HepG2 (cell line): ENCODE data around the gene CCDC191. TPM values are rescaled to one million over a fixed set of nuclear protein-coding genes. Genes with fewer than 3 reads are reported as not detected.

ENCODE experiments used
- ATAC-seq: fragments of 200-7000 bp; cut with Tn5 transposase; 3 replicates; pipeline ENCODE4 v1.9.1; 2020; ENCODE audit warnings: mild to moderate bottlenecking, moderate library complexity
- BruUV-seq: library from RNA; stranded (reverse); fragments of 400-500 nt; replicated peaks from 2 replicates; lab custom pipeline; 2021; lab: Mats Ljungman, UMichigan
- CTCF ChIA-PET: fragments of 300-600 bp; formaldehyde crosslinking; extraction: SDS; loops from one replicate; lab custom pipeline; 2021; ENCODE audit warnings: low total read pairs, inconsistent platforms, low intra/inter-chr PET ratio; lab: Yijun Ruan, JAX
- POLR2A ChIA-PET: fragments of 350-600 bp; sonication (Branson Sonifier 250); formaldehyde crosslinking; loops from one replicate; lab custom pipeline; 2020; ENCODE audit warnings: antibody characterized with exemption, inconsistent platforms; lab: Yijun Ruan, JAX
- DNase-seq: peaks from one replicate; pipeline ENCODE4 v3.0.0-alpha.2; 2015; ENCODE audit warnings: low spot score
- FAIRE-seq: peaks from 3 replicates; lab custom pipeline; 2011; peaks lifted over from hg19 to GRCh38; lab: Jason Lieb, UNC
- H2AFZ ChIP-seq: one replicate; pipeline ENCODE4 v1.6.1; 2011; ENCODE audit warnings: low read length, inconsistent platforms
- H3K27ac ChIP-seq: fragments of 300-600 bp; 3 replicates; pipeline ENCODE4 v1.8.0; 2011; ENCODE audit warnings: mixed run types, mild to moderate bottlenecking, mixed read lengths, low read length, inconsistent platforms; ENCODE audit not compliant: insufficient read depth; ENCODE audit errors: extremely low read length
- H3K27me3 ChIP-seq, 2 experiments: fragments of 200-600 bp in 1 of 2; 2 replicates in 1 of 2; 3 replicates in 1 of 2; pipeline versions ENCODE4 v1.6.0 to v1.8.0; 2011; ENCODE audit warnings: low read length in 2 of 2, mild to moderate bottlenecking in 2 of 2, moderate library complexity in 2 of 2, inconsistent platforms in 1 of 2; ENCODE audit not compliant: insufficient read depth in 2 of 2, control insufficient read depth in 1 of 2
- H3K36me3 ChIP-seq, 2 experiments: fragments of 200-600 bp in 1 of 2; replicated peaks in 1 of 2; 2 replicates in 1 of 2; 3 replicates in 1 of 2; pipeline versions ENCODE4 v1.5.1 to v1.8.0; 2011; ENCODE audit warnings: low read length in 2 of 2, inconsistent platforms in 1 of 2; ENCODE audit not compliant: insufficient read depth in 2 of 2, control insufficient read depth in 1 of 2
- H3K4me1 ChIP-seq: 2 replicates; pipeline ENCODE4 v1.5.1; 2012; ENCODE audit warnings: low read length, inconsistent platforms; ENCODE audit not compliant: insufficient read depth
- H3K4me2 ChIP-seq: 2 replicates; pipeline ENCODE4 v1.6.0; 2011; ENCODE audit warnings: low read depth, low read length, inconsistent platforms
- H3K4me3 ChIP-seq, 3 experiments: fragments of 200-600 bp in 1 of 3; sonication (generic), shearing (Covaris generic) in 1 of 3; replicated peaks in 1 of 3; 2 replicates each; pipeline ENCODE4 v1.5.1; 2011 to 2016; ENCODE audit warnings: low read length in 3 of 3, inconsistent platforms in 2 of 3, low read depth in 2 of 3, mild to moderate bottlenecking in 2 of 3, control low read depth in 1 of 3, mixed read lengths in 1 of 3; ENCODE audit not compliant: insufficient read depth in 1 of 3
- H3K79me2 ChIP-seq: one replicate; pipeline ENCODE4 v1.6.1; 2011; ENCODE audit warnings: low read length, inconsistent platforms; ENCODE audit not compliant: insufficient read depth
- H3K9ac ChIP-seq: 2 replicates; pipeline ENCODE4 v1.6.0; 2011; ENCODE audit warnings: mild to moderate bottlenecking, low read depth, low read length, inconsistent platforms; ENCODE audit not compliant: insufficient read depth
- H3K9me3 ChIP-seq: 2 replicates; pipeline ENCODE4 v1.5.1; 2012; ENCODE audit warnings: mild to moderate bottlenecking, low read length
- H4K20me1 ChIP-seq: 2 replicates; pipeline ENCODE4 v1.6.0; 2011; ENCODE audit warnings: inconsistent platforms, mild to moderate bottlenecking, low read length, moderate library complexity; ENCODE audit not compliant: insufficient read depth
- GABPA ChIP-seq, 2 experiments: IDR thresholded peaks; 2 replicates each; pipeline ENCODE4 v1.6.1; 2011 to 2016; ENCODE audit warnings: low read depth in 2 of 2, low read length in 1 of 2, missing biosample characterization in 1 of 2, missing genetic modification characterization in 1 of 2
- REPIN1 ChIP-seq: sonication (generic); formaldehyde crosslinking; IDR thresholded peaks from 2 replicates; pipeline ENCODE4 v1.8.0; 2022; ENCODE audit warnings: missing genetic modification reagents, low read depth, mild to moderate bottlenecking, borderline replicate concordance
- SPEN ChIP-seq: sonication (generic); formaldehyde crosslinking; IDR thresholded peaks from 2 replicates; pipeline ENCODE4 v1.5.1; 2020; ENCODE audit warnings: low read depth, mild to moderate bottlenecking, missing genetic modification reagents
- SRSF9 ChIP-seq: fragments of 200-400 bp; formaldehyde crosslinking; IDR thresholded peaks from 2 replicates; pipeline ENCODE4 v1.6.1; 2018; ENCODE audit warnings: borderline replicate concordance, mild to moderate bottlenecking, low read depth, low read length; ENCODE audit not compliant: insufficient read depth, poor library complexity, severe bottlenecking
- WGBS: methylation state at CpG from one replicate; pipeline ENCODE4 v1.1.6; 2017; ENCODE audit warnings: low lambda C conversion rate; 5-methylcytosine and 5-hydroxymethylcytosine counted together
- in situ Hi-C: cut with HindIII; loops from 2 replicates; pipeline ENCODE4 v1.10.0; 2017; ENCODE audit warnings: low pct_unique_long_range_greater_than_20kb; ENCODE audit not compliant: extremely low pct_ligation_motif_present
- intact Hi-C: fragments of 100-400 bp; cut with micrococcal nuclease; formaldehyde crosslinking; loops from one replicate; pipeline ENCODE4 v1.10.0; 2022; ENCODE audit not compliant: unreplicated experiment
- polyA plus RNA-seq, 8 experiments: library from polyadenylated mRNA; depleted of rRNA in 3 of 8; stranded (reverse) in 7 of 8; unstranded in 1 of 8; fragments of >200 nt; fragmentation: Illumina TruSeq in 4 of 8; extraction: Trizol in 4 of 8; gene quantifications; 2 replicates each; pipeline versions ENCODE4 v1.2.1 to v1.2.3, GENCODE V29; 2011 to 2016; ENCODE audit warnings: low read depth in 4 of 8, missing spikeins in 1 of 8, mixed read lengths in 1 of 8; ENCODE audit not compliant: insufficient read depth in 1 of 8
- total RNA-seq, 5 experiments: library from RNA; depleted of rRNA; stranded (reverse); fragments of >200 nt; fragmentation: Illumina TruSeq; extraction: Trizol; gene quantifications; 2 replicates each; pipeline ENCODE4 v1.2.3, GENCODE V29; 2016; ENCODE audit warnings: low read depth in 1 of 5
- TF ChIP-seq, protein P1 (sequence below): sonication (generic); formaldehyde crosslinking; IDR thresholded peaks from 2 replicates; pipeline ENCODE4 v1.4.0; 2020; ENCODE audit warnings: missing genetic modification reagents
- TF ChIP-seq, protein P2 (sequence below): sonication (generic); formaldehyde crosslinking; IDR thresholded peaks from 2 replicates; pipeline ENCODE4 v1.4.0; 2020; ENCODE audit warnings: missing genetic modification reagents
- TF ChIP-seq, protein P3 (sequence below): sonication (generic); formaldehyde crosslinking; IDR thresholded peaks from 2 replicates; pipeline ENCODE4 v1.4.0; 2020; ENCODE audit warnings: missing genetic modification reagents
- TF ChIP-seq, protein P4 (sequence below): fragments of 450-650 bp; IDR thresholded peaks from 2 replicates; pipeline ENCODE4 v1.6.1; 2017

CCDC191 gene
- total and polyA plus RNA-seq, 2 of the 13 experiments (the other 11 are each of a cell fraction or from before 2014, with no cell fraction given) = 0.91 to 1.4 TPM

DNA sequence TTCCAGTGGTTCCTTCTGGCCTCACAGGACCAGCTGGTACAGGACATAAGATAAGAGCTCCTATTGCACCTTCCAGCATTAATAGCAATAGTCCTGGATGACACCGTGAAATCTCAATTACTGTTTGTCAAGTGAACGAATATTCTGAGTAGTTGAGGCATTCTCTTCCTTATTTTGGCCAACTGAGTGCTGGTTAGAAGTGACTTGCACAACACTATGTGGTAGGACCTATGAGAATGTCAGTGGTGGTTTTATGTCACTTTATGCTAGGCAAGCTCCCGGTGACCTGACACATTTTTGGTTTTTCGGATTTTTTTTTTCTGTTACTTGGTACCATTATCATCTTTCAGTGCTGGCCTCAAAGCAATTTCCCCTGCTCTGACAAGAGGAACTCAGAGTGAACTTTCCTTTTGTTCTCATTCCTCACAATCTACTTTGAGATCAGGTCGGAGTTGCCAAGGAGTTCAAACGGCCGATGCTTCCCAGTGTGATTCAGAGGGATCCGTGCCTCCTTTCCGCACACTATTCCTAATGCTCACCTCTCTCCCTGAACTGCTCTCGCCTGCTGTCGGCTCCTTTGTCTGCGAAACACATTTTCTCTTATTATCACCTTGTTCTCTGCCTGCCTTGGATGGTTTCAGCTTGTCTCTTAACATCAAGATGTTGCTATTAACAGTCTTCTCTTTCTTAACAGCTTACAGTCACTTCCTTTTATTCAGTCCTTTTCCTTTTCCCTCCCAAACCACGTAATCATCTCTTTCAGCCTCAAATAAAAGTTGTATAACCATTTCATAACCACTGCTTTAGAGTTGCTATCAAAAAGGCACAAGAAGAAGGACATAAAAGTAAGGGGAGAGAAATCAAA lies 36.1 kb upstream of the CCDC191 start:
- ATAC-seq (no peak), DNase-seq (no peak)

DNA sequence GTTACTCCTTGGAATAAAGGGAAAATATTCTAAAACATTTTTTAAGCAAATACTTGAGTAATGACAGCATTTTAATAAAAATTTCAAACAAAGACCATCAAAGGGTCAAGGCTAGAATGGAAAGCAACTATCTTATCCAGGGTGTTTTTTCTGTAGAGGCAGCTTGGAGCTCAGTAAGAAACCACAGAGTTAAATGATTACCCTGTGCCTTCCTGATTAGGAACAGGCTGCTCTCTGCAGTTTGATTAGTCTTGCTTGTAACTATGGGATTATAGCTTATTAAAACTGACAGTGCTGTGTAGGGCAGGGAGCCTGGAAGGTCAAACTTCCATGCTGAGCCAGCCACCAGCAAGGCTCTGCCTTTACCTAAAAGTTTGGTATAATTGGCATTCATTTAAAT lies 33.3 kb upstream of the CCDC191 start:
- FAIRE-seq = no peak
- no peak overlapping the region for H3K4me3 ChIP-seq
- no TSS peak for BruUV-seq
- H3K9ac ChIP-seq = no peak overlapping the region
- in situ Hi-C loops = no loop called here
- POLR2A ChIA-PET = no interaction called here
- H3K36me3 ChIP-seq = peaks cover 4 to 20% of the 10 kb centered on the region in 2 experiments; a peak in 4 of 5 replicates
- peaks cover 0 to 17% of the 10 kb centered on the region in 2 experiments; a peak in 3 of 5 replicates for H3K27me3 ChIP-seq
- CTCF ChIA-PET = no interaction called here
- H4K20me1 ChIP-seq = no peaks in the 10 kb centered on the region
- TF ChIP-seq GABPA (IDR thresholded peaks at IDR 0.05; ENCODE audit: low read depth, low read length) (no peak), GABPA (CRISPR knock-in tag; IDR thresholded peaks at IDR 0.05; ENCODE audit: low read depth) (no peak), SRSF9 (no peak), REPIN1 (CRISPR knock-in tag) (no peak)
- TF ChIP-seq, protein P1, sequence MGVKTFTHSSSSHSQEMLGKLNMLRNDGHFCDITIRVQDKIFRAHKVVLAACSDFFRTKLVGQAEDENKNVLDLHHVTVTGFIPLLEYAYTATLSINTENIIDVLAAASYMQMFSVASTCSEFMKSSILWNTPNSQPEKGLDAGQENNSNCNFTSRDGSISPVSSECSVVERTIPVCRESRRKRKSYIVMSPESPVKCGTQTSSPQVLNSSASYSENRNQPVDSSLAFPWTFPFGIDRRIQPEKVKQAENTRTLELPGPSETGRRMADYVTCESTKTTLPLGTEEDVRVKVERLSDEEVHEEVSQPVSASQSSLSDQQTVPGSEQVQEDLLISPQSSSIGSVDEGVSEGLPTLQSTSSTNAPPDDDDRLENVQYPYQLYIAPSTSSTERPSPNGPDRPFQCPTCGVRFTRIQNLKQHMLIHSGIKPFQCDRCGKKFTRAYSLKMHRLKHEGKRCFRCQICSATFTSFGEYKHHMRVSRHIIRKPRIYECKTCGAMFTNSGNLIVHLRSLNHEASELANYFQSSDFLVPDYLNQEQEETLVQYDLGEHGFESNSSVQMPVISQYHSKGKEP = no peak
- TF ChIP-seq, protein P2, sequence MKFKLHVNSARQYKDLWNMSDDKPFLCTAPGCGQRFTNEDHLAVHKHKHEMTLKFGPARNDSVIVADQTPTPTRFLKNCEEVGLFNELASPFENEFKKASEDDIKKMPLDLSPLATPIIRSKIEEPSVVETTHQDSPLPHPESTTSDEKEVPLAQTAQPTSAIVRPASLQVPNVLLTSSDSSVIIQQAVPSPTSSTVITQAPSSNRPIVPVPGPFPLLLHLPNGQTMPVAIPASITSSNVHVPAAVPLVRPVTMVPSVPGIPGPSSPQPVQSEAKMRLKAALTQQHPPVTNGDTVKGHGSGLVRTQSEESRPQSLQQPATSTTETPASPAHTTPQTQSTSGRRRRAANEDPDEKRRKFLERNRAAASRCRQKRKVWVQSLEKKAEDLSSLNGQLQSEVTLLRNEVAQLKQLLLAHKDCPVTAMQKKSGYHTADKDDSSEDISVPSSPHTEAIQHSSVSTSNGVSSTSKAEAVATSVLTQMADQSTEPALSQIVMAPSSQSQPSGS (CRISPR knock-in tag) = no peak
- TF ChIP-seq, protein P3, sequence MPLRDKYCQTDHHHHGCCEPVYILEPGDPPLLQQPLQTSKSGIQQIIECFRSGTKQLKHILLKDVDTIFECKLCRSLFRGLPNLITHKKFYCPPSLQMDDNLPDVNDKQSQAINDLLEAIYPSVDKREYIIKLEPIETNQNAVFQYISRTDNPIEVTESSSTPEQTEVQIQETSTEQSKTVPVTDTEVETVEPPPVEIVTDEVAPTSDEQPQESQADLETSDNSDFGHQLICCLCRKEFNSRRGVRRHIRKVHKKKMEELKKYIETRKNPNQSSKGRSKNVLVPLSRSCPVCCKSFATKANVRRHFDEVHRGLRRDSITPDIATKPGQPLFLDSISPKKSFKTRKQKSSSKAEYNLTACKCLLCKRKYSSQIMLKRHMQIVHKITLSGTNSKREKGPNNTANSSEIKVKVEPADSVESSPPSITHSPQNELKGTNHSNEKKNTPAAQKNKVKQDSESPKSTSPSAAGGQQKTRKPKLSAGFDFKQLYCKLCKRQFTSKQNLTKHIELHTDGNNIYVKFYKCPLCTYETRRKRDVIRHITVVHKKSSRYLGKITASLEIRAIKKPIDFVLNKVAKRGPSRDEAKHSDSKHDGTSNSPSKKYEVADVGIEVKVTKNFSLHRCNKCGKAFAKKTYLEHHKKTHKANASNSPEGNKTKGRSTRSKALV = no peak
- no peaks in the 10 kb centered on the region for H3K79me2 ChIP-seq
- no peak overlapping the region for H3K4me2 ChIP-seq
- no peak overlapping the region for H3K27ac ChIP-seq
- DNase-seq = no peak
- H2AFZ ChIP-seq = no peak overlapping the region
- ATAC-seq = no peak
- no peaks in the 10 kb centered on the region for H3K9me3 ChIP-seq
- intact Hi-C loops = no loop called here
- H3K4me1 ChIP-seq = no peaks in the 10 kb centered on the region

More for the DNA sequence above, 36.1 kb upstream of the CCDC191 start:
- Histone ChIP-seq H3K36me3 (no peaks in the 10 kb centered on the region), H2AFZ (peak overlapping the region; percentile 27), H3K9ac (no peak overlapping the region), H3K79me2 (no peaks in the 10 kb centered on the region), H3K4me2 (no peak overlapping the region), H3K4me1 (no peaks in the 10 kb centered on the region), H4K20me1 (no peaks in the 10 kb centered on the region), H3K9me3 (no peaks in the 10 kb centered on the region), H3K4me3 (no peak overlapping the region), H3K27ac (no peak overlapping the region)
- in situ Hi-C loops (no loop called here), intact Hi-C loops (no loop called here)
- ChIA-PET CTCF (no interaction called here), POLR2A (no interaction called here)
- FAIRE-seq = no peak
- no peak for TF ChIP-seq SPEN (CRISPR knock-in tag)
- TF ChIP-seq, protein P4, sequence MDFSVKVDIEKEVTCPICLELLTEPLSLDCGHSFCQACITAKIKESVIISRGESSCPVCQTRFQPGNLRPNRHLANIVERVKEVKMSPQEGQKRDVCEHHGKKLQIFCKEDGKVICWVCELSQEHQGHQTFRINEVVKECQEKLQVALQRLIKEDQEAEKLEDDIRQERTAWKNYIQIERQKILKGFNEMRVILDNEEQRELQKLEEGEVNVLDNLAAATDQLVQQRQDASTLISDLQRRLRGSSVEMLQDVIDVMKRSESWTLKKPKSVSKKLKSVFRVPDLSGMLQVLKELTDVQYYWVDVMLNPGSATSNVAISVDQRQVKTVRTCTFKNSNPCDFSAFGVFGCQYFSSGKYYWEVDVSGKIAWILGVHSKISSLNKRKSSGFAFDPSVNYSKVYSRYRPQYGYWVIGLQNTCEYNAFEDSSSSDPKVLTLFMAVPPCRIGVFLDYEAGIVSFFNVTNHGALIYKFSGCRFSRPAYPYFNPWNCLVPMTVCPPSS = no peak
- TF ChIP-seq, all 625 proteins: peak for 0
- H3K27me3 ChIP-seq = peaks cover 0 to 17% of the 10 kb centered on the region in 2 experiments; a peak in 3 of 5 replicates
- 15% methylated on average over 13 of the region's 13 CpGs for WGBS
- BruUV-seq = no TSS peak
